Psoas muscle (tissue), 8 donors: ENCODE measurements around the gene GLIS2. TPM values are rescaled to one million over a fixed set of nuclear protein-coding genes. Genes with fewer than 3 reads are reported as not detected.

ENCODE experiments used
- ATAC-seq, 4 donors: fragments of 200-7000 bp; cut with Tn5 transposase; one replicate each; pipeline ENCODE4 v1.9.1; 2020; ENCODE audit warnings: moderate library complexity in 3 of 4, mild to moderate bottlenecking in 2 of 4
- DNase-seq, 2 donors: peaks; one replicate each; pipeline ENCODE4 v3.0.0-alpha.2; 2020
- H3K27ac ChIP-seq: fragments of 200-600 bp; one replicate; pipeline ENCODE4 v1.8.0; 2022
- H3K27me3 ChIP-seq, 3 donors: fragments of 200-600 bp in 1 of 3; one replicate each; pipeline versions ENCODE4 v1.6.1 to v1.8.0; 2013 to 2022; ENCODE audit warnings: low read length in 2 of 3, mild to moderate bottlenecking in 2 of 3, moderate library complexity in 1 of 3; ENCODE audit not compliant: insufficient read depth in 3 of 3
- H3K36me3 ChIP-seq, 2 donors: fragments of 200-600 bp in 1 of 2; one replicate each; pipeline versions ENCODE4 v1.6.1 to v1.8.0; 2013 to 2022; ENCODE audit warnings: low read depth in 1 of 2, mild to moderate bottlenecking in 1 of 2, moderate library complexity in 1 of 2; ENCODE audit not compliant: insufficient read depth in 1 of 2
- H3K4me1 ChIP-seq: fragments of 200-600 bp; one replicate; pipeline ENCODE4 v1.8.0; 2022
- H3K4me3 ChIP-seq: fragments of 200-600 bp; one replicate; pipeline ENCODE4 v1.8.0; 2022; ENCODE audit warnings: mild to moderate bottlenecking
- H3K9me3 ChIP-seq: fragments of 200-600 bp; one replicate; pipeline ENCODE4 v1.8.0; 2022
- WGBS, 3 donors: extraction: QIAGEN DNeasy Blood & Tissue Kit; methylation state at CpG; one replicate each; pipeline versions ENCODE4 v1.1.6 to v1.1.7; 2013; 5-methylcytosine and 5-hydroxymethylcytosine counted together
- intact Hi-C, 2 donors: fragments of 100-400 bp; cut with DNase I; formaldehyde crosslinking; loops; one replicate each; pipeline versions ENCODE4 v1.11.0 to v1.14.2; 2022
- polyA plus RNA-seq, 3 donors: library from polyadenylated mRNA; stranded (reverse); fragments of 200-250 nt; gene quantifications; one replicate each; pipeline ENCODE4 v1.2.3, GENCODE V29; 2013
- total RNA-seq, 4 donors: library from RNA; stranded (reverse); fragmentation: NEBNext Ultra II Directional in 2 of 4; extraction: Animal tissue kit (Norgen Biotek cat#: 25700) in 2 of 4; gene quantifications; one replicate each; pipeline versions ENCODE4 v1.2.1 to v1.2.4, GENCODE V29; 2021 to 2023
- TF ChIP-seq, protein P1 (sequence below): fragments of 200-600 bp; IDR thresholded peaks from one replicate; pipeline ENCODE4 v1.8.0; 2022; ENCODE audit warnings: antibody characterized with exemption
- donor health status: healthy with polysubstance abuse.
- donor health status: DM: no; HTN: no; CAD: no; lungs with moderate emphysema.
- donor health status: Bipolar disorder and iron deficiency.
- donor health status: healthy.
- donor health status: DM: yes; HTN: yes; CAD: no.
- donor health status: DM: no; HTN: no; CAD: no.
- donor health status: DM: no; HTN: no; CAD: no.
- donor health status: DM: yes; HTN: yes; CAD: no.

The GLIS2 gene
- total and polyA plus RNA-seq, 7 donors = 0.96 to 3.3 (median 1.7) TPM

DNA sequence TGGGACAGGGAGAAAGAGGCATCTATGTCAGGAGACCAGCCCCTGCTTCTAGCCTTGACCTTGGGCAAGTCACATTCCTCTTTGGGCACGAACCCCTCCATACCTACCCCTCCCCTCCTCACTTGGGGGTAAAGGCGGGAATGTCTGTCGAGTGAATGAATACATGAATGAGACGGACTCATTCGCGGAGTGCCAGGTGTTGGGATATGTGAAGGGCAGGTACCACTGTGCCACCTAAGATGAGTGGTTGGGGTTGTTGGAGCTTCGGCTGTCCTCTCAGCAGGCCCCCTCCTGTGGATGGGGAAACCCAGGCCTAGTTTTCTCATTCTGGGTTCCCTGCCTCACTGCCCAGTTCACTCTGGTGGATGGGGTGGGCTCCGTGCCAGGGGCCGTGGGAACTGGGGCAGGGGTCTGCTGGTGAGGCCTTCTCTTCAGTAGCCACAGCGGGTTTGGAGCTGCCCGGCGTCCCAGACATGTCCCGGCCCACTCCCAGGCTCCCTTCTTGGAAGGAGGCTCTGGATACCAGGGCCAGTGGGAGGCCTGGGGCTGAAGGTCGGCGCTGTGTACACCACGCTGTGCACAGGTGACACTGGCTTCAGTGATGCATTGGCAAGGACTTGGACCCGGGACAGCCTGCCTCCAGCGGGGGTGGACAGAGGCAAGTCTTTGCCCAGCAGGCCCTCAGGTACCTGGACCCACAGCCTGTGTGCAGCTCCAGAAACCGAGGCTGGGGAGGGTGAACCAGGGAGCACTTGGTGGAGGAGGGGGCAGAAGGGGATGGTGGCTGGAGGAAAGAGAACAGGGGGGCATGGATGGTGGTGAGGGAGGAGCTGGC, 5.6 kb downstream of the GLIS2 start:
- Histone ChIP-seq H3K36me3 (no peaks in the 10 kb centered on the region), H3K27me3 (peaks cover 0 to 16% (median 0%) of the 10 kb centered on the region in 3 donors), H3K4me1 (peaks cover 5% of the 10 kb centered on the region), H3K9me3 (no peaks in the 10 kb centered on the region), H3K4me3 (no peak overlapping the region), H3K27ac (no peak overlapping the region)
- TF ChIP-seq, protein P1, sequence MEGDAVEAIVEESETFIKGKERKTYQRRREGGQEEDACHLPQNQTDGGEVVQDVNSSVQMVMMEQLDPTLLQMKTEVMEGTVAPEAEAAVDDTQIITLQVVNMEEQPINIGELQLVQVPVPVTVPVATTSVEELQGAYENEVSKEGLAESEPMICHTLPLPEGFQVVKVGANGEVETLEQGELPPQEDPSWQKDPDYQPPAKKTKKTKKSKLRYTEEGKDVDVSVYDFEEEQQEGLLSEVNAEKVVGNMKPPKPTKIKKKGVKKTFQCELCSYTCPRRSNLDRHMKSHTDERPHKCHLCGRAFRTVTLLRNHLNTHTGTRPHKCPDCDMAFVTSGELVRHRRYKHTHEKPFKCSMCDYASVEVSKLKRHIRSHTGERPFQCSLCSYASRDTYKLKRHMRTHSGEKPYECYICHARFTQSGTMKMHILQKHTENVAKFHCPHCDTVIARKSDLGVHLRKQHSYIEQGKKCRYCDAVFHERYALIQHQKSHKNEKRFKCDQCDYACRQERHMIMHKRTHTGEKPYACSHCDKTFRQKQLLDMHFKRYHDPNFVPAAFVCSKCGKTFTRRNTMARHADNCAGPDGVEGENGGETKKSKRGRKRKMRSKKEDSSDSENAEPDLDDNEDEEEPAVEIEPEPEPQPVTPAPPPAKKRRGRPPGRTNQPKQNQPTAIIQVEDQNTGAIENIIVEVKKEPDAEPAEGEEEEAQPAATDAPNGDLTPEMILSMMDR = no peak
- DNase-seq = no peak
- ATAC-seq = no peak
- WGBS, 3 donors = 80 to 90% (median 85%) methylated on average over 17 to 19 of the region's 19 CpGs
- intact Hi-C loops = loop anchor here in 1 of 2 donors (10.0 kb wide), 1 partner anchor 57 kb away; no protein-coding TSS in a partner anchor

DNA sequence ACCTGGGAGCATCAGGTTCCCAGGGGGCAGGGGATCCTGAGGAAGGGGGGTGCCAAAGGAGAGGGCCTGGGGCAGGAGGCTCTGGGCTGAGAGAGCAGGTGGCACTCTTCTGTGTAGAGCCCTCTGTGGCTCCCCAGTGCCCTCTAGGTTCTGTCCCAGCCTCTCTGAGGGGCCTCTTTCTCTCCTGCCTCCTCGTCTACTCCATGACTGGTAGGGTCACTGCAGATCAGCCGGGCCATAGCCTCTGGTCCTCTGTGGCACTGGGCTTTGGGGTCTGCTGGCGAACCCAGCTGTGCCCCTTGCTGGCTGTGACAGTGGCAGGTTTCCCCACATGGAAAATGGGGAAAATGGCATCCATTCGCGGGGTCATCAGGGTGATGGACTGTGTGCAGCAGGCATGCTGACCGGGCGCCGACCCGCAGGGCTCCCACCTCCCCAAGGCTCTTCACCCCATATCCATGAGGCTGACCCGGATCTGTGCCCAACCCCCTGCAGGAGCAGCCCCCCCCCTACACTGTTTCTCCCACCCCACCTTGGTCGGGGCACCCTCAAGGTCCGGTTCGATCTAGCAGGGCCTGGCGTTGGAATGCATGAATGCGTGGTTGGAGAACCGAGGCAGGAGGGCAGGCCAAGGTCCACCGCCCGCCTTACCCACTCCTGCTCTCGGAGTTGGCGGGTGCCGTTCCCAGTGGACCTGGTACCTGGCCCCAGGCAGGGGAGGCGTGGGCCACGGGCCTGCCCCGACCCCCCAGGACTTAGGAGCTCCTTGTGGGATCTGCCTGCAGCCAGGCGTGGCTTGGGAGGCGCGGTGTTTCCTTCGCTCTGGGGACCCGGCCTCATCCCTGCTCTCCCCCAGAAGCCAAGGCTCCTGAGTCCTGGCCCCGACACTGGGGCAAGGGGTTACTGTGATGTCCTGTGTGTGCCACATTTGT, 6.5 kb downstream of the GLIS2 start:
- Histone ChIP-seq H3K27me3 (peaks cover 0 to 12% (median 0%) of the 10 kb centered on the region in 3 donors), H3K9me3 (no peaks in the 10 kb centered on the region), H3K36me3 (no peaks in the 10 kb centered on the region), H3K4me3 (no peak overlapping the region), H3K4me1 (peaks cover 7% of the 10 kb centered on the region), H3K27ac (no peak overlapping the region)
- TF ChIP-seq, protein P1 = no peak
- no peak for ATAC-seq
- peak in 1 of 2 donors; percentile 55 for DNase-seq
- 77 to 83% (median 78%) methylated on average over 29 to 30 of the region's 30 CpGs for WGBS, 3 donors
- intact Hi-C loops = loop anchor here in 1 of 2 donors (10.0 kb wide), 1 partner anchor 58 kb away; no protein-coding TSS in a partner anchor

DNA sequence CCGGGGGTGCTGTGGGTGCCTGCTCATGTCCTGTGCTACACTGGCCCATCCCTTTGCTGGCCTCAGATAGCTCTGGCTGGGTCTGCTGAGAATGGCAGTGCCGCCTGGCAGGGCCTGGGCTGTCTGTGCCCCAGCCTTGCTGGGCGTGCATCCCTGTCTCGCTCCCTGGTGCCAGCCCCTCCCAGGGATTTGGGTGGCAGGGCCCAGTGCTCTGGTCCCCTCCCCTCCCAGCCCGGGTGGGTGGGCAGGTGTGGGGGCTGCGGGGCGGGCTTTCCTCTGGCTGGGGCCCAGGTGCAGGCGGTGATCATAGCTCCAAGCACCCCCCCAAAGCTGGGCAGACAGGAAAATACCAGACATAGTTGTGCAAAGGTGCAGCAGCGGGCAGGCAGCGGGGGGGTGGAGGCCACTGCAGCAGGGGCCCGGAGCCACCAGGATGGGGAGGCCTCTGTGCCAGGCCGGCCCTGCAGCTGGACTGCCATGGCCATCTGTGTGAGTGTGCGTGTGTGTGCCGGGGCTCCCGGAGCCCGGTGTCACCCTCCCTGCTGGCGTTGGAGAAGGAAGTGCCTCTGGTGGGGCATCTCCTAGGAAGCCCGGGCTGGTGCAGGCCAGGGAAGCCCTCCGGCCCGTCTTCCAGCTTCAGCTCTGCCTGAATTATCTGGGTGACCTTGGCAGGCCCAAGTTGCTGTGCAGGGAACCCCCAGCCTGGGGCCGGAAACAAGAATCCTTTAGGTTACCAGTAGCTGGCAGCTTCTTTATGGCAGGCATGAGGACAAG, 7.4 kb downstream of the GLIS2 start:
- TF ChIP-seq, protein P1 = no peak
- Histone ChIP-seq H3K27me3 (peaks cover 0 to 12% (median 0%) of the 10 kb centered on the region in 3 donors), H3K4me1 (peaks cover 12% of the 10 kb centered on the region), H3K4me3 (no peak overlapping the region), H3K9me3 (no peaks in the 10 kb centered on the region), H3K27ac (peak overlapping the region; percentile 53), H3K36me3 (no peaks in the 10 kb centered on the region)
- intact Hi-C loops = loop anchor here in 1 of 2 donors (10.0 kb wide), 1 partner anchor 58 kb away; no protein-coding TSS in a partner anchor
- WGBS, 3 donors = 52 to 62% (median 60%) methylated on average over 18 to 21 of the region's 21 CpGs
- no peak for ATAC-seq
- peak in 1 of 2 donors; percentile 53 for DNase-seq

DNA sequence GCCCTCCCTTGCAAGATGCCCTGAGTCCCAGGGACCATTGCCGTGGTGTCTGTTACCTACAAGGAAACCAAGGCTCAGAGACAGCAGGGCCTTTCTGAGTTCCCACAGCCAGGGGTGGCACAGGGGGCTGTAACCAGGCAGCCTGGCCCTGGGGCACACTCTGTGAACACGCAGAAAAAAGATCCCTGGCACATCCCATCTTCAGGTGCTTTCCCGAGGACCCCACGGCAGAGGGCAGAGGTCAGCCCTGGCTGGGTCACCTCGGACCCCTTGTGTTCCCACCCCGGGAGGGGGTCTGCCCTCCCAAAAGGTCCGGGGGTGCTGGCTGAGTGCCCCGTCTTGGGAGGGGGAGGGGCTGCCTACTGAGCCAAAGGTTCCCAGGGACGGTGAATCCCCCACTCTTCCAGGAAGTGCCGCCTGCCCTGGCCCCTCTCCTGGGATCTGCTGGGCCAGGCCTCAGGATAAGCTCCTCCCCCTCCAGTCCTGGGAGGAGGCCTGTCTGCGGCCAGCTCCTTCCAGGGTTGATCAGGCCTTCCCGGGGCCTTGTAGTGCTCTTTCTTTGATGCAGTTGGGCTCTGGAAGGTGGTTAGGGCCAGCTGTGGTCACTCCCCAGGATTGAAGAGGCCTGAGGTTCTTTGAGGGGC, 8.1 kb downstream of the GLIS2 start:
- TF ChIP-seq, protein P1 = no peak
- ATAC-seq (peak in 1 of 4 donors; percentile 30), DNase-seq (peak; percentile 63 to 80)
- Histone ChIP-seq H3K27me3 (peaks cover 0 to 11% (median 0%) of the 10 kb centered on the region in 3 donors), H3K4me1 (peaks cover 15% of the 10 kb centered on the region), H3K9me3 (no peaks in the 10 kb centered on the region), H3K36me3 (no peaks in the 10 kb centered on the region), H3K4me3 (no peak overlapping the region), H3K27ac (peak overlapping the region; percentile 53)
- intact Hi-C loops = loop anchor here in 1 of 2 donors (10.0 kb wide), 1 partner anchor 59 kb away; no protein-coding TSS in a partner anchor
- 24 to 49% (median 32%) methylated on average over 8 to 12 of the region's 12 CpGs for WGBS, 3 donors
